Suprapubic skin (tissue), 4 donors: ENCODE measurements around the gene ANO9. TPM values are rescaled to one million over a fixed set of nuclear protein-coding genes. Genes with fewer than 3 reads are reported as not detected.
"Not testable (repeated sequence)": the region's sequence is repeated elsewhere in the genome, so short reads cannot be mapped to it uniquely, and the experiment has no call there.

ENCODE experiments used
- DNase-seq, 2 donors: peaks; one replicate each; pipeline ENCODE4 v3.0.0-alpha.2; 2019; ENCODE audit warnings: low spot score in 2 of 2
- H3K27ac ChIP-seq: fragments of 200-600 bp; sonication (generic); one replicate; pipeline ENCODE4 v1.5.1; 2019
- H3K27me3 ChIP-seq: fragments of 200-600 bp; sonication (generic); one replicate; pipeline ENCODE4 v1.5.1; 2019
- H3K36me3 ChIP-seq: fragments of 200-600 bp; sonication (generic); one replicate; pipeline ENCODE4 v1.5.1; 2019
- H3K4me1 ChIP-seq: fragments of 200-600 bp; sonication (generic); one replicate; pipeline ENCODE4 v1.5.1; 2019
- H3K4me3 ChIP-seq: fragments of 200-600 bp; sonication (generic); one replicate; pipeline ENCODE4 v1.5.1; 2019; ENCODE audit warnings: mild to moderate bottlenecking
- H3K9me3 ChIP-seq: fragments of 200-600 bp; sonication (generic); one replicate; pipeline ENCODE4 v1.5.1; 2019
- CTCF ChIP-seq, 2 donors: fragments of 200-600 bp in 1 of 2; fragments of 450-650 bp in 1 of 2; sonication (generic) in 1 of 2; IDR thresholded peaks; one replicate each; pipeline ENCODE4 v1.5.1; 2016 to 2019; ENCODE audit warnings: antibody characterized with exemption in 2 of 2, mild to moderate bottlenecking in 1 of 2, moderate library complexity in 1 of 2
- EP300 ChIP-seq: sonication (generic); formaldehyde crosslinking; IDR thresholded peaks from one replicate; pipeline ENCODE4 v1.6.1; 2017; ENCODE audit warnings: antibody characterized with exemption
- POLR2A ChIP-seq, 2 donors: fragments of 450-650 bp; IDR thresholded peaks; one replicate each; pipeline ENCODE4 v1.6.1; 2017; ENCODE audit warnings: antibody characterized with exemption in 2 of 2, mild to moderate bottlenecking in 2 of 2, moderate library complexity in 2 of 2
- POLR2AphosphoS5 ChIP-seq, 3 donors: sonication (generic); formaldehyde crosslinking; IDR thresholded peaks; one replicate each; pipeline ENCODE4 v1.6.1; 2017; ENCODE audit warnings: antibody characterized with exemption in 3 of 3
- WGBS: methylation state at CpG from one replicate; pipeline ENCODE4 v1.1.5; 2018; 5-methylcytosine and 5-hydroxymethylcytosine counted together
- total RNA-seq, 4 donors: library from RNA; depleted of rRNA; stranded (reverse); fragments of >200 nt; gene quantifications; one replicate each; pipeline ENCODE4 v1.1.0, GENCODE V29; 2016

ANO9 gene
- total RNA-seq, 4 donors from 2014 or later = 76.8 to 166 (median 103) TPM

GRCh38 chr11:413120-414081, 28.4 kb downstream of the ANO9 start:
- TF ChIP-seq EP300 (no peak), CTCF (IDR thresholded peaks at IDR 0.05) (no peak), POLR2AphosphoS5 (IDR thresholded peaks at IDR 0.05) (no peak), POLR2A (IDR thresholded peaks at IDR 0.05) (no peak)
- Histone ChIP-seq H3K27me3 (peaks cover 26% of the 10 kb centered on the region), H3K9me3 (no peaks in the 10 kb centered on the region), H3K27ac (no peak overlapping the region), H3K36me3 (no peaks in the 10 kb centered on the region), H3K4me3 (no peak overlapping the region), H3K4me1 (peaks cover 33% of the 10 kb centered on the region)
- no peak for DNase-seq
- WGBS = 55% methylated on average over 13 of the region's 14 CpGs

DNA sequence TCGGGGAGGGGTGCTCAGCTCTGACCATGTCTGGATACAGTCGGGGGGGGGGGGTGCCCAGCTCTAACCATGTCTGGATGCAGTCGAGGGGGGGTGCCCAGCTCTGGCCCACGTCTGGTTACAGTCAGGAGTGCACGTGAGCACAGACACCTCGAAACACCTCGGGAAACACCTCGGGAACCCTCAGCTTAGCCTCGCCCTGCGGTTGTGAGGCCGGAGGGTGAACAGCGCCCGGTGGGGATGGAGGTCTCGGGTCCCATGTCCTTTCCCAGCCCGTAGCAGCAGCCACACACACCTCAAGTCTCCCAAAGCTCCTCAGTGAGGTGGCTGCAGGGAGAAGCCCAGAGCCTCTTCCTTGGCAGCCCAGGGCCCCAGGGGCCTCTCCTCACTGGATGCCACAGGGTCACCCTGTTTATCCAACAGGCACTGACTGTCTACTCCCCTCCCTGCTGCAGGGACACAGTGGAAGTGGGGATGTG, 29.1 kb downstream of the ANO9 start:
- Histone ChIP-seq H3K9me3 (no peaks in the 10 kb centered on the region), H3K4me3 (no peak overlapping the region), H3K27ac (no peak overlapping the region), H3K27me3 (peaks cover 20% of the 10 kb centered on the region), H3K36me3 (no peaks in the 10 kb centered on the region), H3K4me1 (peaks cover 32% of the 10 kb centered on the region)
- TF ChIP-seq EP300 (no peak), POLR2A (IDR thresholded peaks at IDR 0.05) (no peak), CTCF (IDR thresholded peaks at IDR 0.05) (no peak), POLR2AphosphoS5 (IDR thresholded peaks at IDR 0.05) (no peak)
- no CpG with 5 or more reads among the region's 15 CpGs for WGBS
- DNase-seq = no peak

- not testable (repeated sequence) for H3K36me3 ChIP-seq, H3K9me3 ChIP-seq, H3K4me3 ChIP-seq, DNase-seq, H3K27ac ChIP-seq
- Histone ChIP-seq H3K27me3 (peaks cover 10% of the 10 kb centered on the region), H3K4me1 (peaks cover 28% of the 10 kb centered on the region)
- WGBS = no CpG with 5 or more reads among the region's 11 CpGs
Measured at GRCh38 chr11:411520-411919, 30.3 kb downstream of the ANO9 start.

DNA sequence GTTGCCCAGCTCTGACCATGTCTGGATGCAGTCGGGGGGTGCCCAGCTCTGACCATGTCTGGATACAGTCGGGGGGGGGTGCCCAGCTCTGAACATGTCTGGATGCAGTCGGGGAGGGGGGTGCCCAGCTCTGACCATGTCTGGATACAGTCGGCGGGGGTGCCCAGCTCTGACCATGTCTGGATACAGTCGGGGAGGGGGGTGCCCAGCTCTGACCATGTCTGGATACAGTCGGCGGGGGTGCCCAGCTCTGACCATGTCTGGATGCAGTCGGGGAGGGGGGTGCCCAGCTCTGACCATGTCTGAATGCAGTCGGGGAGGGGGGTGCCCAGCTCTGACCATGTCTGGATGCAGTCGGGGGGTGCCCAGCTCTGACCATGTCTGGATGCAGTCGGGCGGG, 31.1 kb downstream of the ANO9 start:
- not testable (repeated sequence) for H3K9me3 ChIP-seq, H3K4me3 ChIP-seq, H3K36me3 ChIP-seq, DNase-seq, H3K27ac ChIP-seq, H3K27me3 ChIP-seq
- WGBS = no CpG with 5 or more reads among the region's 13 CpGs
- H3K4me1 ChIP-seq = peaks cover 29% of the 10 kb centered on the region

- no peak for DNase-seq
- peaks cover 36% of the 10 kb centered on the region for H3K4me1 ChIP-seq
- TF ChIP-seq EP300 (no peak), POLR2AphosphoS5 (IDR thresholded peaks at IDR 0.05) (no peak), CTCF (IDR thresholded peaks at IDR 0.05) (no peak), POLR2A (IDR thresholded peaks at IDR 0.05) (no peak)
- no peak overlapping the region for H3K27ac ChIP-seq
- H3K9me3 ChIP-seq = no peaks in the 10 kb centered on the region
- H3K4me3 ChIP-seq = no peak overlapping the region
- no peaks in the 10 kb centered on the region for H3K27me3 ChIP-seq
- WGBS = 60% methylated on average over 14 of the region's 18 CpGs
- peaks cover 1% of the 10 kb centered on the region for H3K36me3 ChIP-seq
Measured at GRCh38 chr11:409600-410483, 32.0 kb downstream of the ANO9 start.
